ENCODE data around the gene ALDH1L1. TPM values are rescaled to one million over a fixed set of nuclear protein-coding genes. Genes with fewer than 3 reads are reported as not detected.

Gene ALDH1L1
- total and polyA plus RNA-seq, 9 of the 15 experiments (the other 6 are each of a cell fraction or from before 2014, with no cell fraction given): 0.06 to 1.9 (median 0.57) TPM; not detected in 1

- TF ChIP-seq PHF21A (IDR thresholded peaks at IDR 0.05; ENCODE audit: borderline replicate concordance, low read depth) (no peak), GTF2F1 (IDR thresholded peaks at IDR 0.05; ENCODE audit: low read depth, low read length) (no peak), KLF10 (CRISPR knock-in tag; IDR thresholded peaks at IDR 0.05) (no peak), E2F6 (IDR thresholded peaks at IDR 0.05; ENCODE audit: borderline replicate concordance in 1 of 2, extremely low read depth in 1 of 2, insufficient read depth in 1 of 2, insufficient read length in 1 of 2, low read depth in 1 of 2, low read length in 1 of 2, poor library complexity in 1 of 2, severe bottlenecking in 1 of 2) (no peak), TCF7L2 (IDR thresholded peaks at IDR 0.05; ENCODE audit: low read depth, low read length) (no peak), PURB (CRISPR knock-in tag; IDR thresholded peaks at IDR 0.05; ENCODE audit: low read depth) (no peak), CBX2 (IDR thresholded peaks at IDR 0.05; ENCODE audit: insufficient read depth, low read length, poor library complexity, severe bottlenecking) (no peak), SNRNP70 (optimal IDR thresholded peaks at IDR 0.05; ENCODE audit: low read depth, low read length) (no peak), CREM (IDR thresholded peaks at IDR 0.05; ENCODE audit: low read depth) (no peak), HMG20B (CRISPR knock-in tag; IDR thresholded peaks at IDR 0.05) (no peak), ZNF23 (CRISPR knock-in tag; IDR thresholded peaks at IDR 0.05) (no peak), CBFA2T2 (conservative IDR thresholded peaks at IDR 0.05) (peak; percentile 59), ZNF224 (CRISPR knock-in tag; IDR thresholded peaks at IDR 0.05) (no peak), NR0B1 (IDR thresholded peaks at IDR 0.05; ENCODE audit: partially characterized antibody) (no peak), NFATC3 (IDR thresholded peaks at IDR 0.05) (no peak), SFPQ (IDR thresholded peaks at IDR 0.05; ENCODE audit: low read depth, low read length) (no peak), ARID4B (CRISPR knock-in tag; IDR thresholded peaks at IDR 0.05) (no peak), MAFK (IDR thresholded peaks at IDR 0.05; ENCODE audit: low read length) (no peak), NCOA6 (IDR thresholded peaks at IDR 0.05) (no peak)
- TF ChIP-seq, protein P1, sequence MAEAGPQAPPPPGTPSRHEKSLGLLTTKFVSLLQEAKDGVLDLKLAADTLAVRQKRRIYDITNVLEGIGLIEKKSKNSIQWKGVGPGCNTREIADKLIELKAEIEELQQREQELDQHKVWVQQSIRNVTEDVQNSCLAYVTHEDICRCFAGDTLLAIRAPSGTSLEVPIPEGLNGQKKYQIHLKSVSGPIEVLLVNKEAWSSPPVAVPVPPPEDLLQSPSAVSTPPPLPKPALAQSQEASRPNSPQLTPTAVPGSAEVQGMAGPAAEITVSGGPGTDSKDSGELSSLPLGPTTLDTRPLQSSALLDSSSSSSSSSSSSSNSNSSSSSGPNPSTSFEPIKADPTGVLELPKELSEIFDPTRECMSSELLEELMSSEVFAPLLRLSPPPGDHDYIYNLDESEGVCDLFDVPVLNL (CRISPR knock-in tag; IDR thresholded peaks at IDR 0.05; ENCODE audit: low read depth): no peak
Measured at GRCh38 chr3:126156468-126156867, 23.9 kb downstream of the ALDH1L1 start (continued).
